ENCODE results near the gene ZBP1. TPM values are rescaled to one million over a fixed set of nuclear protein-coding genes. Genes with fewer than 3 reads are reported as not detected.

The ZBP1 gene
- total RNA-seq, 3 donors from 2014 or later (not counting 1 experiment from before 2014, with no cell fraction given) = 95.4 to 99.7 (median 97.8) TPM

DNA sequence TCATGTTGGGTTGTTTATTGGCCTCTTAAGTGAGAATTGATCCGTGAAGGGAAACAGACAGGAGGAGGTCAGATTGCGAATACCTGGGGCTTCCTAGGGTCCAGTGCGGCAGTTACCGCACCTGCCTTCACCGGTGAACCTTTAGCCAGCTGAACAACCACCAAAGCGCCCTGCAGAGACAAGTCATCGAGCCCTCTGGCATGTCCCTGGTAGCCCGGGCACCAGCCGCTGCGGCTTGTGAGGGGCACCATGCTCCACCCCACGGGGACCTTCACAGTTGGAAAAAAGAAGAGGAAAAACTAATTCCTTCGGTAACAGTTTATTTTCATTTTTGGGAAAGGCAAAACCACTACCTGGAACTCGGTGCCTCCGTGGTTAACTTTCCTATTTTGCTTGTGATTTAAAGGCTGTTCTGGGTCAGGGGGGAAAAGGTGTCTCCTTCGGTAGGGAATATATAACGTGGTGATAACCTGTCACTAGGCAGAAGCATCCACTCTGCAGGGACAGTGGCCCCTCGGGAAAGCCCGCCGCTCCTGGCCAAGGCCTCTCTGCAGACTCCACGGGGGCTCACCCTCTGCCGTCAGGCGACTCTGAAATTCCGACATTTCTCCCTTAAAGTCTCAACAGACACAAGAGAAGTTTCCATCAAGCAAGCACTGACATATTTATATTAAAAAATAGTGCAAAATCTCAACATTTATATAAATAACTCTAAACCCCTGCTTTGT is 30.7 kb upstream of the ZBP1 start:
- H3K4me3 Mint-ChIP-seq = no peak overlapping the region
- no peaks in the 10 kb centered on the region for H3K36me3 ChIP-seq (ENCODE audit: control insufficient read depth, insufficient read depth, low read length)
- H3K4me1 ChIP-seq (ENCODE audit: control insufficient read depth, insufficient read depth, low read length) = peaks cover 8% of the 10 kb centered on the region
- intact Hi-C loops (cut with micrococcal nuclease) = loop anchor here (10.0 kb wide), 1 partner anchor 524 kb away; no protein-coding TSS in a partner anchor
- ATAC-seq (no peak), DNase-seq (no peak)
- H3K4me1 Mint-ChIP-seq = peaks cover 7% of the 10 kb centered on the region in 2 donors
- H3K27ac ChIP-seq (ENCODE audit: low read length) = no peak overlapping the region
- peaks cover 6 to 31% of the 10 kb centered on the region in 2 donors for H3K27me3 Mint-ChIP-seq (ENCODE audit: low read depth in 2 of 2)
- no peaks in the 10 kb centered on the region for H3K27me3 ChIP-seq (ENCODE audit: control insufficient read depth, insufficient read depth, low read length)
- H3K4me3 ChIP-seq (ENCODE audit: low read length) = no peak overlapping the region
- H3K9me3 Mint-ChIP-seq = no peaks in the 10 kb centered on the region
- TF ChIP-seq, protein P1, sequence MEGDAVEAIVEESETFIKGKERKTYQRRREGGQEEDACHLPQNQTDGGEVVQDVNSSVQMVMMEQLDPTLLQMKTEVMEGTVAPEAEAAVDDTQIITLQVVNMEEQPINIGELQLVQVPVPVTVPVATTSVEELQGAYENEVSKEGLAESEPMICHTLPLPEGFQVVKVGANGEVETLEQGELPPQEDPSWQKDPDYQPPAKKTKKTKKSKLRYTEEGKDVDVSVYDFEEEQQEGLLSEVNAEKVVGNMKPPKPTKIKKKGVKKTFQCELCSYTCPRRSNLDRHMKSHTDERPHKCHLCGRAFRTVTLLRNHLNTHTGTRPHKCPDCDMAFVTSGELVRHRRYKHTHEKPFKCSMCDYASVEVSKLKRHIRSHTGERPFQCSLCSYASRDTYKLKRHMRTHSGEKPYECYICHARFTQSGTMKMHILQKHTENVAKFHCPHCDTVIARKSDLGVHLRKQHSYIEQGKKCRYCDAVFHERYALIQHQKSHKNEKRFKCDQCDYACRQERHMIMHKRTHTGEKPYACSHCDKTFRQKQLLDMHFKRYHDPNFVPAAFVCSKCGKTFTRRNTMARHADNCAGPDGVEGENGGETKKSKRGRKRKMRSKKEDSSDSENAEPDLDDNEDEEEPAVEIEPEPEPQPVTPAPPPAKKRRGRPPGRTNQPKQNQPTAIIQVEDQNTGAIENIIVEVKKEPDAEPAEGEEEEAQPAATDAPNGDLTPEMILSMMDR (IDR thresholded peaks at IDR 0.05) = no peak
- 95% methylated on average over 23 of the region's 23 CpGs for WGBS (ENCODE audit: insufficient coverage)
- no peaks in the 10 kb centered on the region for H3K9me3 ChIP-seq (ENCODE audit: control insufficient read depth, insufficient read depth, low read length)
- H3K27ac Mint-ChIP-seq = no peak overlapping the region
- no peaks in the 10 kb centered on the region for H3K36me3 Mint-ChIP-seq

DNA sequence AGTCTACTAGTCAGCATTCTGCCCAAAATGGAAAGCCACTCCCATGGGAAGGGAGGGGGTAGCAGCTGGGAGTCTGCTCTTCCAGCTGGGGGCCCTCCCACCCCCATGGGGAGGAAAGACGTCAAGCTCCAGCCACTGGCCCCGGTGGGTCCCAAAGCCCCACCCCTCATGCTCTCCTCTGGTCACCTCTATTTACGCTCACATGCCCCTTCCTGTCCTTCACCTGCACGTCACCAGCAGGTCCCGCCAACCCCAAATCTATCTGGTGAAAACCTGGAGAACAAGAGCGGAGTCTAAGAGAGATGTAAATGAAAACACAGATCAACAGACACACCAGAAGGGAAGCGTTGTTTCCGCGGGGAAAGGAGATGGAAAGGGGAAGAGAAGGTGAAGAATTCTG is 30.0 kb upstream of the ZBP1 start:
- Mint-ChIP-seq H3K4me1 (peaks cover 7% of the 10 kb centered on the region in 2 donors), H3K27me3 (ENCODE audit: low read depth in 2 of 2) (peaks cover 6 to 31% of the 10 kb centered on the region in 2 donors), H3K4me3 (no peak overlapping the region), H3K36me3 (no peaks in the 10 kb centered on the region), H3K9me3 (no peaks in the 10 kb centered on the region), H3K27ac (no peak overlapping the region)
- no peak for DNase-seq
- intact Hi-C loops (cut with micrococcal nuclease) = loop anchor here (10.0 kb wide), 1 partner anchor 525 kb away; no protein-coding TSS in a partner anchor
- Histone ChIP-seq H3K4me3 (ENCODE audit: low read length) (no peak overlapping the region), H3K36me3 (ENCODE audit: control insufficient read depth, insufficient read depth, low read length) (no peaks in the 10 kb centered on the region), H3K4me1 (ENCODE audit: control insufficient read depth, insufficient read depth, low read length) (peaks cover 8% of the 10 kb centered on the region), H3K9me3 (ENCODE audit: control insufficient read depth, insufficient read depth, low read length) (peaks cover under 1% of the 10 kb centered on the region), H3K27ac (ENCODE audit: low read length) (no peak overlapping the region), H3K27me3 (ENCODE audit: control insufficient read depth, insufficient read depth, low read length) (no peaks in the 10 kb centered on the region)
- no peak for ATAC-seq
- TF ChIP-seq, protein P1 (IDR thresholded peaks at IDR 0.05) = no peak
- 61% methylated on average over 6 of the region's 9 CpGs for WGBS (ENCODE audit: insufficient coverage)

DNA sequence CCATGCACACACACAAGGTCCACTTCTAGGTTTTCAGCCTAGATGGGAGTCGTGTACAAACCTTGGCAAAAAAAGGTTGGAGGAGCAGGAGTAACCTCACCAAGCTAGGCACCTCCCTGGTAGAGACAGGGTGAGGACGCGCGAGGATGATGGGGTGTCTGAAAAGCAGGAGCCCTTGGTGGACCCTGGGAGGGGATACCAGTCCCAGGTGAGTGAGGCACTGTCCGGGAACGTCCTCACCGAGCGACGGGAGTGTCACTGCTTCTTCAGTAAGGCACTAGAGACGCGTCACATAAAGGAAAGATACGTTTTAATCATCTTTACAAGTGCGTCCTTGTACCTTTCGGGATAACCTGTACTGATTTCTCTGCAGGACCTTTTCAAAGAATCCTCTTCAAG is 29.4 kb upstream of the ZBP1 start:
- H3K36me3 ChIP-seq (ENCODE audit: control insufficient read depth, insufficient read depth, low read length) = no peaks in the 10 kb centered on the region
- Mint-ChIP-seq H3K27me3 (ENCODE audit: low read depth in 2 of 2) (peaks cover 6 to 31% of the 10 kb centered on the region in 2 donors), H3K27ac (no peak overlapping the region), H3K9me3 (peaks cover 0 to 3% of the 10 kb centered on the region in 2 donors), H3K4me3 (no peak overlapping the region), H3K36me3 (no peaks in the 10 kb centered on the region), H3K4me1 (peaks cover 5% of the 10 kb centered on the region in 2 donors)
- TF ChIP-seq, protein P1 (IDR thresholded peaks at IDR 0.05) = no peak
- DNase-seq (no peak), ATAC-seq (no peak)
- no peak overlapping the region for H3K4me3 ChIP-seq (ENCODE audit: low read length)
- H3K27ac ChIP-seq (ENCODE audit: low read length) = no peak overlapping the region
- H3K27me3 ChIP-seq (ENCODE audit: control insufficient read depth, insufficient read depth, low read length) = no peaks in the 10 kb centered on the region
- intact Hi-C loops (cut with micrococcal nuclease) = loop anchor here (10.0 kb wide), 1 partner anchor 525 kb away; no protein-coding TSS in a partner anchor
- H3K4me1 ChIP-seq (ENCODE audit: control insufficient read depth, insufficient read depth, low read length) = peaks cover 7% of the 10 kb centered on the region
- WGBS (ENCODE audit: insufficient coverage) = 94% methylated on average over 14 of the region's 14 CpGs
- H3K9me3 ChIP-seq (ENCODE audit: control insufficient read depth, insufficient read depth, low read length) = peaks cover 5% of the 10 kb centered on the region
